ENCODE measurements around the gene DOCK3. TPM values are rescaled to one million over a fixed set of nuclear protein-coding genes. Genes with fewer than 3 reads are reported as not detected.

The DOCK3 gene
- polyA plus RNA-seq, 2 donors, result 0.93 to 2.8 TPM

DNA sequence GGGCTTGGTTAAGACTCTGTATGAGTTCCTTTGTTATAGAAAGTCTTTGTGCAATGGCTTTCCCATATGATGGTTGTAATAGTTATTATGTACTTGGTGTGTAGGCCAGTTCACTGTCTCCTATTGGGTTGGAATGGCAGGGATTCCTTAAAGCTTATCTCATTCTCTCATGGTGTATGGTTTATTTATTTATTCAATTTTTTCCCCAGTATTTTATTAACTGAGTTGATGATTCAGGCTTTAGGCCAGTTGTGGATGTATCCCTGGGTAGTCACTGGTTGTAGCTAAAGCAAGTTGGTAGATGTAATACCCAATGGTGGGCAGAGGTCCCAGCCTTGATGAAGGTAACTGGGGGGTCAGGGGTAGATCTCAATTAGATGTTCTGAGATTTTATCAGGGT lies 349.4 kb downstream of the DOCK3 start:
- Histone ChIP-seq H3K36me3 (ENCODE audit: control insufficient read depth in 2 of 2, insufficient read depth in 2 of 2, low read length in 1 of 2) (no peaks in the 10 kb centered on the region), H3K9me3 (ENCODE audit: control insufficient read depth in 2 of 2, insufficient read depth in 1 of 2, low read depth in 1 of 2, low read length in 1 of 2) (no peaks in the 10 kb centered on the region), H3K4me1 (ENCODE audit: control insufficient read depth in 2 of 2, insufficient read depth in 2 of 2, low read length in 1 of 2) (peaks cover 4% of the 10 kb centered on the region in 2 donors), H3K27me3 (ENCODE audit: control insufficient read depth in 1 of 2, insufficient read depth in 2 of 2, low read length in 2 of 2) (no peaks in the 10 kb centered on the region), H3K4me3 (ENCODE audit: low read depth in 1 of 2, low read length in 2 of 2) (no peak overlapping the region), H3K27ac (ENCODE audit: low read depth in 2 of 2, low read length in 1 of 2) (no peak overlapping the region)

DNA sequence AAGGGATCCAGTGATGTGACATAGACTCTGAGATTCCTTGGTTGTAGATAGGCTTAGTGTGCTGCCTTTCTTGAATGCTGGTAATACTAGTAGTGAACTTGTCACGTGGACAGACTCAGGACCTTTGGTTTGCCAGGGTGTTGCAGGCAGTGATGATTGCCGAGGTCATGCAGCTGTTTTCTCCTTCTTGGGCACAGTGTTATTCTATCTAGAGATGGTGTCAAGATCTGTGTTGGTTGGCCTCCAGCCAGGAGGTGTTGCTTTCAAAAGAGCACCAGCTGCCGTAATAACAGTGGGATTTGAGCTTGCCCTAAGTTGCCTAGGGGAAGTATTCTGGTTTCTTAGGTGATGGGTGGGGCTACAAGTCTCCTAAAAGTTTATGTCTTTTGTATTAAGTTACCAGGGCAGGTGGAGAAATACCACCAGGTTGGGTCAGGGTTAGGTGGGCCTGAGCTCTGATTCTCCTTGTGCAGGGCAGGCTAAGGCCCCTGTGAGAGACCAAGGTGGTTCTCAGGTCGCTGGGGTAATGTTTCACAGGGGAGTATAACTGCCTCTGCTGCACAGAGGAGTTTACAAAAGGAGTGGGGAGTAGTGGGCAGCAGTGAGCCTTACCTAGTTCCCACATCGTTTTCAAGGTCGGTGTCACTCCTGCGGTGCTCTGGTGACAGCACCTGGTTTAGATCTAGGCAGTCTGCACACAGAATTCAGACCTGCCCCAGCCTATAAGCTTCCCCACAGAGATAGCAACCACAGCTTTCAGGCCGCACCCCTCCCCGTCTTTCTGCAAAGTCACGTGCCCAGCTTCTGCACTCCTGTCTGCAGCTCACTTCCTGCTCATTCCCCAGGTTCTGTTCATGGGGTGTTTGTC lies 350.3 kb downstream of the DOCK3 start:
- Histone ChIP-seq H3K27ac (ENCODE audit: low read depth in 2 of 2, low read length in 1 of 2) (no peak overlapping the region), H3K4me1 (ENCODE audit: control insufficient read depth in 2 of 2, insufficient read depth in 2 of 2, low read length in 1 of 2) (peaks cover 4% of the 10 kb centered on the region in 2 donors), H3K4me3 (ENCODE audit: low read depth in 1 of 2, low read length in 2 of 2) (no peak overlapping the region), H3K27me3 (ENCODE audit: control insufficient read depth in 1 of 2, insufficient read depth in 2 of 2, low read length in 2 of 2) (no peaks in the 10 kb centered on the region), H3K36me3 (ENCODE audit: control insufficient read depth in 2 of 2, insufficient read depth in 2 of 2, low read length in 1 of 2) (no peaks in the 10 kb centered on the region), H3K9me3 (ENCODE audit: control insufficient read depth in 2 of 2, insufficient read depth in 1 of 2, low read depth in 1 of 2, low read length in 1 of 2) (no peaks in the 10 kb centered on the region)
- WGBS, 2 donors, result 30 to 31% methylated on average over 10 of the region's 10 CpGs

DNA sequence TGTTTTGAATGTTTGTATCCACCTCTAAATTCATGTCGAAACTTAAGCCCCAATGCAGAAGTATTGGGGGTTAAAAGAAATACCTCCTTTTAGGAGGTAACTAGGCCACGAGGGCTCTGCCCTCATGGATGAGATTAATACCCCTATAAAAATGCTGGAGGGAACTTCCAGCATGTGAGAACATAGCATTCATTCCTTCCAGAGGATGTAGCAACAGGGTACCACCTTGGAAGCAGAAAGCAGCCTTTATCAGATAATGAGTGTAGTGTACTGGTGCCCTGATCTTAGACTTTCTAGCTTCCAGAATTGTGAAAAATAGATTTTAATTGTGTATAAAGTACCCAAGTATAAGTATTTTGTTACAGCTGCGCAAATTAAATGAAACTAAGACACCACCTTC lies 356.9 kb downstream of the DOCK3 start:
- Histone ChIP-seq H3K36me3 (ENCODE audit: control insufficient read depth in 2 of 2, insufficient read depth in 2 of 2, low read length in 1 of 2) (no peaks in the 10 kb centered on the region), H3K9me3 (ENCODE audit: control insufficient read depth in 2 of 2, insufficient read depth in 1 of 2, low read depth in 1 of 2, low read length in 1 of 2) (no peaks in the 10 kb centered on the region), H3K4me1 (ENCODE audit: control insufficient read depth in 2 of 2, insufficient read depth in 2 of 2, low read length in 1 of 2) (no peaks in the 10 kb centered on the region), H3K4me3 (ENCODE audit: low read depth in 1 of 2, low read length in 2 of 2) (no peak overlapping the region), H3K27me3 (ENCODE audit: control insufficient read depth in 1 of 2, insufficient read depth in 2 of 2, low read length in 2 of 2) (no peaks in the 10 kb centered on the region), H3K27ac (ENCODE audit: low read depth in 2 of 2, low read length in 1 of 2) (no peak overlapping the region)
- WGBS, 2 donors, result 67 to 72% methylated on average over 3 of the region's 3 CpGs

DNA sequence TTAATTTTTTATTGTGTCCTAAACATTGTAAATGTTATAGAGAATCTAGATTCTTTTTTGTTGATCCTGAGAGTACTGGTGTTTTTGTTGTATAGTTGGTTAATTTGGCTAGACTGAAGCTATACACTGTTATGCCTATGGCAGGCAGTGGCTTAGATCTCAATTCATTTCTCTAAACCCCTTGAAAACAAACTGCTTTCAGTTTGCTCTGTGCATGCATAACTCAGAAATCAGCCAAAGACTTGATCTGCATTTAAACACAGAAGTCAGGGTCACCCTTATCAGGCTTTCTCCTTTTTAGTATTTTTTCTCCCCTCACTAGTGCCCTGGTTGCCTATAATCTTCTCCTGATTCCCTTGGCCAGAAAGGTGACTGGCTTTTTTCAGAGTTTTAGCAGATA lies 360.9 kb downstream of the DOCK3 start:
- Histone ChIP-seq H3K27me3 (ENCODE audit: control insufficient read depth in 1 of 2, insufficient read depth in 2 of 2, low read length in 2 of 2) (no peaks in the 10 kb centered on the region), H3K9me3 (ENCODE audit: control insufficient read depth in 2 of 2, insufficient read depth in 1 of 2, low read depth in 1 of 2, low read length in 1 of 2) (no peaks in the 10 kb centered on the region), H3K27ac (ENCODE audit: low read depth in 2 of 2, low read length in 1 of 2) (no peak overlapping the region), H3K4me1 (ENCODE audit: control insufficient read depth in 2 of 2, insufficient read depth in 2 of 2, low read length in 1 of 2) (no peaks in the 10 kb centered on the region), H3K4me3 (ENCODE audit: low read depth in 1 of 2, low read length in 2 of 2) (no peak overlapping the region), H3K36me3 (ENCODE audit: control insufficient read depth in 2 of 2, insufficient read depth in 2 of 2, low read length in 1 of 2) (no peaks in the 10 kb centered on the region)

DNA sequence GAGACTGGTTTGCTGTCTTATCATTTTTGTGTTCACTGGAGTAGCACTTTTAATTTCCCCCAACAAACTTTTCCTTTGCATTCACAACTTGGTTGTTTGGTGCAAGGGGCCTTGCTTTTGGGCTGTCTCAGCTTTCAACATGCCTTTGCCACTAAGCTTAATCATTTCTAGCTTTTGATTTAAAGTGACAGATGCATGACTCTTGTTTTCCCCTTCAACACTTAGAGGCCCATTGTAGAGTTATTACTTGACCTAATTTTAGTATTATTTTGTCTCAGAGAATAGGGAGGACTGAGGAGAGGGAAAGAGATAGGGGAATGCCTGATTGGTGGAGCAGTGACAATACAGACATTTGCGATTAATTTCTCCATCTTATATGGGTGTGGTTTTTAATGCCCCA lies 370.3 kb downstream of the DOCK3 start:
- no peak overlapping the region for H3K4me3 ChIP-seq (ENCODE audit: low read depth in 1 of 2, low read length in 2 of 2)
- no peak overlapping the region for H3K27ac ChIP-seq (ENCODE audit: low read depth in 2 of 2, low read length in 1 of 2)
- H3K9me3 ChIP-seq (ENCODE audit: control insufficient read depth in 2 of 2, insufficient read depth in 1 of 2, low read depth in 1 of 2, low read length in 1 of 2), result no peaks in the 10 kb centered on the region
- H3K27me3 ChIP-seq (ENCODE audit: control insufficient read depth in 1 of 2, insufficient read depth in 2 of 2, low read length in 2 of 2), result no peaks in the 10 kb centered on the region
- no peaks in the 10 kb centered on the region for H3K4me1 ChIP-seq (ENCODE audit: control insufficient read depth in 2 of 2, insufficient read depth in 2 of 2, low read length in 1 of 2)
- no peaks in the 10 kb centered on the region for H3K36me3 ChIP-seq (ENCODE audit: control insufficient read depth in 2 of 2, insufficient read depth in 2 of 2, low read length in 1 of 2)
- WGBS, 2 donors, result 97 to 98% methylated on average over 1 of the region's 1 CpG

DNA sequence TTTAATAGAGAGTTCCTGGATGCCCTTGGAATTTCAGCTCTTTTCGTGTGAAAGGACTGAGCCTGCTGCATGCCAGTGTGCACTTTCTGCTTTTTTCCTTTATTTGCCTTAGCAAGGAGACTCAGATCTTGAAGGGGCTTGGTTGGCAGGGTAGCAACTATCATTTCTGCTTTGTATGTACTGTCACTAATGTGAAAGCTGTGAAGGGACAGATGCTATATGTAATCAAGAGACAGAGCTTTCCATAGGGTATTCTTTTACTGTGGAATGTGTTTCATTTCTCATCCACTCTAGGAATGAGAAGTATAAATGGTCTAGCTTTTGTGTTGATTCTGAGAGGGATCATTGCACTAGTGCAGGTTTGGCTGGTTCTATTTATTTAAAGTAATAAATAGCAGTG lies 377.8 kb downstream of the DOCK3 start:
- Histone ChIP-seq H3K27me3 (ENCODE audit: control insufficient read depth in 1 of 2, insufficient read depth in 2 of 2, low read length in 2 of 2) (no peaks in the 10 kb centered on the region), H3K4me3 (ENCODE audit: low read depth in 1 of 2, low read length in 2 of 2) (no peak overlapping the region), H3K36me3 (ENCODE audit: control insufficient read depth in 2 of 2, insufficient read depth in 2 of 2, low read length in 1 of 2) (no peaks in the 10 kb centered on the region), H3K9me3 (ENCODE audit: control insufficient read depth in 2 of 2, insufficient read depth in 1 of 2, low read depth in 1 of 2, low read length in 1 of 2) (no peaks in the 10 kb centered on the region), H3K27ac (ENCODE audit: low read depth in 2 of 2, low read length in 1 of 2) (no peak overlapping the region), H3K4me1 (ENCODE audit: control insufficient read depth in 2 of 2, insufficient read depth in 2 of 2, low read length in 1 of 2) (no peaks in the 10 kb centered on the region)
- WGBS, 2 donors, result 58 to 64% methylated on average over 1 of the region's 1 CpG

GRCh38 chr3:51057121-51057520 lies 382.4 kb downstream of the DOCK3 start:
- Histone ChIP-seq H3K9me3 (ENCODE audit: control insufficient read depth in 2 of 2, insufficient read depth in 1 of 2, low read depth in 1 of 2, low read length in 1 of 2) (no peaks in the 10 kb centered on the region), H3K27ac (ENCODE audit: low read depth in 2 of 2, low read length in 1 of 2) (no peak overlapping the region), H3K4me3 (ENCODE audit: low read depth in 1 of 2, low read length in 2 of 2) (no peak overlapping the region), H3K4me1 (ENCODE audit: control insufficient read depth in 2 of 2, insufficient read depth in 2 of 2, low read length in 1 of 2) (no peaks in the 10 kb centered on the region), H3K36me3 (ENCODE audit: control insufficient read depth in 2 of 2, insufficient read depth in 2 of 2, low read length in 1 of 2) (no peaks in the 10 kb centered on the region), H3K27me3 (ENCODE audit: control insufficient read depth in 1 of 2, insufficient read depth in 2 of 2, low read length in 2 of 2) (no peaks in the 10 kb centered on the region)
- WGBS, 2 donors, result 25 to 42% methylated on average over 1 of the region's 1 CpG

- no peaks in the 10 kb centered on the region for H3K27me3 ChIP-seq (ENCODE audit: control insufficient read depth in 1 of 2, insufficient read depth in 2 of 2, low read length in 2 of 2)
- H3K4me3 ChIP-seq (ENCODE audit: low read depth in 1 of 2, low read length in 2 of 2), result no peak overlapping the region
- no peaks in the 10 kb centered on the region for H3K4me1 ChIP-seq (ENCODE audit: control insufficient read depth in 2 of 2, insufficient read depth in 2 of 2, low read length in 1 of 2)
- no peaks in the 10 kb centered on the region for H3K36me3 ChIP-seq (ENCODE audit: control insufficient read depth in 2 of 2, insufficient read depth in 2 of 2, low read length in 1 of 2)
- 20 to 26% methylated on average over 1 of the region's 1 CpG for WGBS, 2 donors
- H3K9me3 ChIP-seq (ENCODE audit: control insufficient read depth in 2 of 2, insufficient read depth in 1 of 2, low read depth in 1 of 2, low read length in 1 of 2), result no peaks in the 10 kb centered on the region
- H3K27ac ChIP-seq (ENCODE audit: low read depth in 2 of 2, low read length in 1 of 2), result no peak overlapping the region
Observed at GRCh38 chr3:51063053-51063452, 388.3 kb downstream of the DOCK3 start.

GRCh38 chr3:51075221-51075775 lies 400.6 kb downstream of the DOCK3 start:
- no peaks in the 10 kb centered on the region for H3K36me3 ChIP-seq (ENCODE audit: control insufficient read depth in 2 of 2, insufficient read depth in 2 of 2, low read length in 1 of 2)
- H3K9me3 ChIP-seq (ENCODE audit: control insufficient read depth in 2 of 2, insufficient read depth in 1 of 2, low read depth in 1 of 2, low read length in 1 of 2), result no peaks in the 10 kb centered on the region
- H3K4me3 ChIP-seq (ENCODE audit: low read depth in 1 of 2, low read length in 2 of 2), result no peak overlapping the region
- 38 to 58% methylated on average over 2 of the region's 2 CpGs for WGBS, 2 donors
- no peaks in the 10 kb centered on the region for H3K27me3 ChIP-seq (ENCODE audit: control insufficient read depth in 1 of 2, insufficient read depth in 2 of 2, low read length in 2 of 2)
- no peaks in the 10 kb centered on the region for H3K4me1 ChIP-seq (ENCODE audit: control insufficient read depth in 2 of 2, insufficient read depth in 2 of 2, low read length in 1 of 2)
- no peak overlapping the region for H3K27ac ChIP-seq (ENCODE audit: low read depth in 2 of 2, low read length in 1 of 2)

- H3K4me1 ChIP-seq (ENCODE audit: control insufficient read depth in 2 of 2, insufficient read depth in 2 of 2, low read length in 1 of 2), result no peaks in the 10 kb centered on the region
- 75 to 90% methylated on average over 2 of the region's 2 CpGs for WGBS, 2 donors
- no peaks in the 10 kb centered on the region for H3K36me3 ChIP-seq (ENCODE audit: control insufficient read depth in 2 of 2, insufficient read depth in 2 of 2, low read length in 1 of 2)
- H3K27ac ChIP-seq (ENCODE audit: low read depth in 2 of 2, low read length in 1 of 2), result no peak overlapping the region
- H3K4me3 ChIP-seq (ENCODE audit: low read depth in 1 of 2, low read length in 2 of 2), result no peak overlapping the region
- no peaks in the 10 kb centered on the region for H3K27me3 ChIP-seq (ENCODE audit: control insufficient read depth in 1 of 2, insufficient read depth in 2 of 2, low read length in 2 of 2)
- H3K9me3 ChIP-seq (ENCODE audit: control insufficient read depth in 2 of 2, insufficient read depth in 1 of 2, low read depth in 1 of 2, low read length in 1 of 2), result peaks cover 0 to 3% of the 10 kb centered on the region in 2 donors
Observed at GRCh38 chr3:51082363-51082762, 407.6 kb downstream of the DOCK3 start.

Measured in esophagus (tissue), 2 donors.